Adrenal gland (tissue), 5 donors: ENCODE measurements around the gene ACTA2.

Experiments used
- CTCF ChIP-seq, 6 experiments: fragments of 450-650 bp in 4 of 6; fragments of 200-600 bp in 2 of 6; sonication (generic) in 1 of 6; IDR thresholded peaks; 1 replicate in 5 of 6; 2 replicates in 1 of 6; pipeline versions ENCODE4 v1.5.1 to v1.8.0; 2016 to 2021; ENCODE audit warnings: antibody characterized with exemption in 6 of 6, mild to moderate bottlenecking in 2 of 6, moderate library complexity in 1 of 6
- POLR2A ChIP-seq, 2 donors: fragments of 450-650 bp; IDR thresholded peaks; one replicate each; pipeline ENCODE4 v1.6.1; 2017; ENCODE audit warnings: antibody characterized with exemption in 2 of 2, mild to moderate bottlenecking in 2 of 2, moderate library complexity in 1 of 2
- donor health status: DM: no; HTN: no; CAD: no.

DNA sequence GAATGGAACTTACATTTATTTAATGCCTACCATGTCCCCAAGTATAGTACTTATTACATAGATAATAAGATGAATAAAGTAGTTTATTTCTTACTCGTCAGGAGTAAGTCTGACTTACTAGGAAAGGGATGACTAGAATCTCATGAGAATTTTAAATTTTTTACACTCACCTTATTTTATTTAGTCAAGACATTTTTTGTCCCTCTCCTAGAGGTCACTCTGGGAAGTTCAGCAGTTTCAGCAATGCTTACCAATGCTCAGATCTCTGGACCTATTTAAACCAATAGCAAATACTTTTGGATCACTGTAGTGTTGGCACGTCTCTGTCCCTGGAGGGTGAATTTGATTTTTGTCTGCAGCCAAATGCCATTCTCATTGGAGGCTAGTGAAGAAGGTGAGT is 10.7 kb upstream of the ACTA2 start:
- TF ChIP-seq CTCF (IDR thresholded peaks at IDR 0.05) = no peak
- no peak for TF ChIP-seq POLR2A (IDR thresholded peaks at IDR 0.05)
